Esophagus squamous epithelium (tissue), 4 donors: ENCODE measurements around the gene GPC6.

Experiments
- POLR2A ChIP-seq, 4 donors: fragments of 450-650 bp; IDR thresholded peaks; one replicate each; pipeline ENCODE4 v1.6.1; 2017; ENCODE audit warnings: antibody characterized with exemption in 4 of 4, mild to moderate bottlenecking in 4 of 4, moderate library complexity in 3 of 4
- TF ChIP-seq, protein P1 (sequence below), 6 experiments: fragments of 450-650 bp in 4 of 6; fragments of 200-600 bp in 2 of 6; sonication (generic) in 2 of 6; IDR thresholded peaks; one replicate each; pipeline ENCODE4 v1.5.1; 2016 to 2019; ENCODE audit warnings: antibody characterized with exemption in 6 of 6, mild to moderate bottlenecking in 4 of 6, moderate library complexity in 4 of 6

- TF ChIP-seq POLR2A (IDR thresholded peaks at IDR 0.05), result no peak
- TF ChIP-seq, protein P1, sequence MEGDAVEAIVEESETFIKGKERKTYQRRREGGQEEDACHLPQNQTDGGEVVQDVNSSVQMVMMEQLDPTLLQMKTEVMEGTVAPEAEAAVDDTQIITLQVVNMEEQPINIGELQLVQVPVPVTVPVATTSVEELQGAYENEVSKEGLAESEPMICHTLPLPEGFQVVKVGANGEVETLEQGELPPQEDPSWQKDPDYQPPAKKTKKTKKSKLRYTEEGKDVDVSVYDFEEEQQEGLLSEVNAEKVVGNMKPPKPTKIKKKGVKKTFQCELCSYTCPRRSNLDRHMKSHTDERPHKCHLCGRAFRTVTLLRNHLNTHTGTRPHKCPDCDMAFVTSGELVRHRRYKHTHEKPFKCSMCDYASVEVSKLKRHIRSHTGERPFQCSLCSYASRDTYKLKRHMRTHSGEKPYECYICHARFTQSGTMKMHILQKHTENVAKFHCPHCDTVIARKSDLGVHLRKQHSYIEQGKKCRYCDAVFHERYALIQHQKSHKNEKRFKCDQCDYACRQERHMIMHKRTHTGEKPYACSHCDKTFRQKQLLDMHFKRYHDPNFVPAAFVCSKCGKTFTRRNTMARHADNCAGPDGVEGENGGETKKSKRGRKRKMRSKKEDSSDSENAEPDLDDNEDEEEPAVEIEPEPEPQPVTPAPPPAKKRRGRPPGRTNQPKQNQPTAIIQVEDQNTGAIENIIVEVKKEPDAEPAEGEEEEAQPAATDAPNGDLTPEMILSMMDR (IDR thresholded peaks at IDR 0.05), result no peak
Measured at GRCh38 chr13:94113245-94113644, 886.6 kb downstream of the GPC6 start.
